HG02571 (cell line): ENCODE results near the gene JAKMIP1.

Experiments
- ATAC-seq: cut with Tn5 transposase; IDR thresholded peaks from one replicate; pipeline ENCODE4 v1.9.1; 2021; ENCODE audit warnings: mild to moderate bottlenecking, moderate library complexity; ENCODE audit not compliant: unreplicated experiment

JAKMIP1 gene

DNA sequence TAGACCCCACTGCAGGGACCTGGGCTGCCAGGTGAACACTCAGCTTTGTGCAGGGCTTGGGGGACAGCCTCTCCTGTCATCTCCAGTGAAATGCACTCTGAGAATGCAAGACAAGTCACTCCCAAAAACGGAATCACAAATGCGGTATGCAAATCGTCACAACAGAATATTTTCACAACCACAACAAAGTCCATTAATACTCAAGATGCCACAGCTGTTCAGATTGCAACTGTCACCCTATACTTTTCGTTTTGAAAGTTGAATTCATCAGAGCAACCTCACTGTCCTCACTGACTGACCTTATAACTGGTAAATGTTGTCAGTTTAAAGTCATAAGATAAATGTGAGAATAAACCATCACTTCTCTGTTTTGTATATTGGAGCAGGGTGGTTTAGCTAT is 16.6 kb downstream of the JAKMIP1 start:
- peak; percentile 42 for ATAC-seq

DNA sequence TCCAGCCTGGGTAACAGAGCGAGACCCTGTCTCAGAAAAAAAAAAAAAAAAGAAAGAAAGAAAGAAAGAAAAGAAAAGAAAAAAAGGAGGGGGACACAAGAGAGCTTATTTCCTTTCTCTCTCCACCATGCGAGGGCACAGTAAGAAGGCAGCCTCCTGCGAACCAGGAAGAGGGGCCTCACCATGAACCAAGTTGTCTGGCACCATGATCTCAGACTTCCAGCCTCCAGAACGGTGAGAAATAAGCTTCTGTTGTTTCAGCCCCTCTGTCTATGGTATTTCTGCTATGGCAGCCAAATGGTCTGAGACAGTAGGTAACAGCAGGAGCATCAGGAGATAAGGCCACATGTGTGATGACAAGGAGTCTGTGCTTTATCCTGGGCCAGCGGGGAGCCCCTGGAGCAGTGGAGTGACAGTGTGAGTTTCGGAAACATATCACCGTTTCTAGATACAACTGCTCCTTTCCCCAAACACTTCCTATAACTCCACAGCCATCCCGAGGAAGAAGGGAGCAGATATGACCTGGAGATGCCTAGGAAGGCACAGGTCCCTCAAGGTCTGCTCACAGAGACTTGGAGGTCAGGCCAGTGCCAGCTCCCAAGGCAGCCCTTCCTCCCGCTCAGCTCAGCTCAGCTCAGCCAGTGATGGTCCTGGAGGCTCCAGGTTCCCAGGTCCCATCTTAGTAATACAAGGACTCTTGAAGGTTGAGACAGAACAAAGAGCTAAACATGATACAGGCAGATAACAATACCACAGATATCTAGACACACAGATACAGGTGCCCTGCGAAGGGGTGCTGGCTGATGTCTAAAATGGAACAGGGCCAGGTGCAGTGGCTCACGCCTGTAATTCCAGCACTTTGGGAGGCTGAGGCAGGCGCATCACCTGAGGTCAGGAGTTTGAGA is 17.7 kb downstream of the JAKMIP1 start:
- no peak for ATAC-seq

- ATAC-seq, result peak; percentile 72
Measured at GRCh38 chr4:6180841-6181631, 19.3 kb downstream of the JAKMIP1 start.

DNA sequence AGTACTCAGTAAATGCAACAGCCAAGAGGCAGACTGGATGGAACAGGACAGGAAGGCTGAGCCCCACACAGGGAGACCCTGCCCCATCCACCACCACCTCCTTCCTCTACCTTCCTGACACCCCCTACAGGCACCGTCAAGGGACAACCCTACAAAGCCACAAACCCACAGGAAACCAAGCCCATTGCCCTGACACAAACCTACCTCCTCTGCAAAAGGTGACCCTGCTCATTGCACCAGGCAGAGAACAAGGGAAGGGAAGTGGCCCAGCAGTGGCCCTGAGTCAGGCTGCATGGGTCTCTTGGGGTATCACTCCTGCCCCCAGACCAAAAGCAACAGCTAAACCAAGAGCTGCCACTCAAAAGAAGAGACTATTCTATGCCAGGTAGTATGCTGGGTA is 21.0 kb downstream of the JAKMIP1 start:
- ATAC-seq, result no peak

DNA sequence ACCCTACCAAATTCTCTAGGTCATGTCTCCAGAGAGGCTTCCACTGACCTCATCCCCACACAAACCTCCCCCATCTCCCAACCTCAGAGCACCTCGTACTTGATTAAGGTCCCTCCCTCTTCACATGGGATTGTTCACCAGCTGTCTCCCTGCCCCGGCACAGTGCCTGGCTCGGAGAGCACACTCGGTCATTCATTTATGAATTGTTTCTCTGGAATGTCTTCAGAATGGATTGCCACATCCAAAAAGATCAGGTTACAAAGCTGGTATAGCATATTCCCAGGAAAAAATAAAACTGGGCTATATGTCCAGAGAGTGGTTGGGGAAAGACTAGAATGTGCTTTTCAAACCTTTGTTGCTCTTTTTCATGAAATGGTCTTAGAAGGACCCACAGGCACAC is 21.6 kb downstream of the JAKMIP1 start:
- no peak for ATAC-seq

DNA sequence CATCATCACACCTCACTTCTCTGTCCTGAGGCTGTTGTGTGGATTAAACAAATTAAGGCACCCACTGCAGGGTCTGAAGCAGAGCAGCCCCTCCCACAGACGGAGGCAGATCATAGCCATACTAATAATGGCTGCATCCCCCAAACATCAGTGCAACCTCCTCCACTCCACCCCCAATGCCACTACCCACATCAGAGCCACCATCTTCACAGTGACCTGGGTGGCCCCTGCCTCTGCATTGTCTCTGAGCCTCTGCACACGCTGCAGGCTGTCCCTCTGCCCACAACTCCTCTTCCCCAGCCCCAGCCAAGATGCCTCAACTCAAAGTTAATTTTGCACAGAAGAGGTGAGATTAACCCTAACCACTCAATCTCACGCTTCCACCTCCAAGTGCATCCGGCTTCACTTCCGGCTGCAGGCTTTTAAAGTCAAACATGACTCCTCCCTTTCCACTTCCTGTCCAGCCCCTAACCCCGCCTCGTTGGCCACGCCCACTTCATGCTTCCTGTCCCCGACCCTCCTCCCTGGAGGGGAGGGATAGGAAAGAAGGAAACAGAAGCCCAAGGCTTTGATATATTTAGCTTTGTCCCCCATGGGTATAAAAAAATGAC is 22.7 kb downstream of the JAKMIP1 start:
- ATAC-seq, result no peak

DNA sequence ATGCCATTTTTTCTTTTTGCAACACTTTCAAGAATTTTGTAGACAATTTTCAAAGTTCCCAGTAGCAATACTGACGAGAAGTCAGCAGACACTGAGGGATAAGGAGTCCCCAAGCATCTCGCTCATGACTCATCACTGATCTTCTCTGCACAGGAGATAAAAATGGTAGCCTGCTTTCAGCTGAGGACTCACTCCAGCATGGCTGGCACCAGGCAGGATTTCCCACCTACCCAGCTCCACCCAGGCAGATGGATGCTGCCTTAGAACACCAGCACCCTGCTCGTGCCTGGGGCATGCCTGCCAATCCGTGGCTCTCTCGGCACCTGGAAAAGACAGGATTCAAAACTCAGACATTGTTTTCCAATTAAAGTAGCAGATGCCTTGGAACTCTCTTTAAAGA is 24.9 kb downstream of the JAKMIP1 start:
- ATAC-seq, result no peak

- no peak for ATAC-seq
Measured at GRCh38 chr4:6172927-6173200, 27.5 kb downstream of the JAKMIP1 start.

- no peak for ATAC-seq
Measured at GRCh38 chr4:6172093-6172926, 28.0 kb downstream of the JAKMIP1 start.

DNA sequence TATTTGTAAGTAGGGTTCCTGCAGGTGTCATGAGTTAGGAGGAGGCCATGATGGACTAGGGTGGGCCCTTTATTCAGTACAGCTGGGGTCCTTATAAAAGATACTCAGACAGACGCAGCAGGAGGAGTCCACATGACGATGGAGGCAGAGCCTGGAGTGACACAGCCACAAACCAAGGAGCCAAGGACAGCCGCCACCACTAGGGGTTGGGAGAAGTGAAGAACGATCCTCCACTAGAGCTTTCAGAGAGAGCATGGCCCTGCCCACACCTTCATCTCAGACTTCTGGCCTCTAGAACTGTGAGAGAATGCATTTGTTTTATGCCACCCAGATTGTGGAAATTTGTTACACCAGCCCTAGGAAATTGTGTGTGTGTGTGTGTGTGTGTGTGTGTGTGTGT is 31.1 kb downstream of the JAKMIP1 start:
- no peak for ATAC-seq

DNA sequence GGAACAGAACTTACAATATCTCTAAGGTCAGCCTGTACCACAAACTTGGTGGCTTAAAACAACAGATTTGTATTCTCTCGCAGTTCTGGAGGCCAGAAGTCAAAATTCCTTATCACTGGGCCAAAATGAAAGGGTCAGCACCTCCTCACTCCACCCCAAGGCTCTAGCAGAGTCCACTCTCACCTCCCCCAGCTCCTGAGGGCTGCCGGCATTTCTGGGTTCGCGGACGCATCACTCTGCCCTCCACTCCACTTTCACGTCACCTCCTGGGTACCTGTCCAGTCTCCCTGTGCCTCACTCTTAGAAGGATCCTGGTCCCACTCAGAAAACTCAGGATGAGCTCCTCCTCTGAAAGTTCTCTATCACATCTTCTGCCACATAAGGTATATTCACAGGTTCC is 34.6 kb downstream of the JAKMIP1 start:
- ATAC-seq, result no peak

GRCh38 chr4:6162885-6163284 is 37.5 kb downstream of the JAKMIP1 start:
- no peak for ATAC-seq

DNA sequence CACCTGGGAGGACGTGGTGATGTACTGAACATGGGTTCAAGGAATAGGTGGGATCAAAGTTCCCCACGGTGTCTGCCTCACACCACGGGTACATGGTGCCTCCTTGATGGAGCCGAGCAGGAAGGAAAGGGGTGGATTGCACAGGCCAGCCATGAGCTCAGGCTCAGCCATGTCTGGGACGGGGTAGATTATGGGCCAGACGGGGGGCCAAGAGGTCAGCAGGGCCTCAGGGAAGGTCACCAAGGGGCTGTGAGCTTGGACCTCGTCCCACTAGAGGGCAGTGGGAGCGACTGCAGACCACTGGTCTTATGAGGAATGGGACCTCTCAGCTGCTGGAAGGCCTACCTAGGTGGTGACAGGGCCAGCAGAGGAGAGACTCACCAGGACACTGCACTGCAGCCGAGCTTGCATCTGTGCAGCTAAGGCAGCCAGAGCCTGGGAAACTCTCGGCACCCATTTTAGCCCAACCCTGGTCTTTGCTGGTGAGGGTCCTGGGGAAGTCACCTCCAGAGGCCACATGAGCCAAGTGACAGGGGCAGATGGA is 38.4 kb downstream of the JAKMIP1 start:
- no peak for ATAC-seq

DNA sequence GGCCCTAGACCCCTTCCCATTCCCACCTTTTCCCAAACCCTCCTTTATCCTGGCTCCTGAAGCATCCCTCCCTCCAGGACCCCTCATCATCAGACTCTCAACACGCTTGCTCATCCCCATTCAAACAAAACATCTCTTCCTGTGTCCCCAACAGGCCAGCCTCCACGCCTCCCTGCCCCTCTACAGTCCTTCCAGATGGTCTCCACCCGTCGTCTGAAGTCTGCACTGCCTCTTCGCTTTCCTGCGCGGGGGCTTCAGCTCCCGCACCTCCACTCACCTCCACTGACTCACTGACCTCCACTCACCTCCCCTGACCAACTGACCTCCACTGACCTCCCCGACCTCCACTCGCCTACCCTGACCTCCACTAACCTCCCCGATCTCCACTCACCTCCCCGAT is 39.8 kb downstream of the JAKMIP1 start:
- ATAC-seq, result no peak

DNA sequence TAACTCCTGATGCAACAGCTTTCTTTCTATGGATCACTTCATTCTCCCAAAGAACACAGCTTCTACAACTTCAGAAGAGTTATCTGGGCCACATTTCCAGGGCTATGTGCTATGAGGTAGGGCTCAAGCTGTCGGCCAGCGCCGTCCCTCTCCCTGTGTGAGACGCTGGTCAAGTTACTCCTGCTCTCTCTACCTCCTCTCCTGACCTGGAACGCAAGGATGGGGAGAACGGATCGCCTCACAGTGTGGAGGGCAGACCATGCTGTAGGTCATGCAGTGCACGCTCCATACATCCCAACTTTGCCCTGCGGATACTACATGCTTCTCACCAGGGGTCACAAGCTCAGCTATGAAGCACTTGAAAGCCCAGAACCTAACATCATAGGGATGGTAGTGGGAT is 42.4 kb downstream of the JAKMIP1 start:
- no peak for ATAC-seq

GRCh38 chr4:6155996-6156750 is 44.2 kb downstream of the JAKMIP1 start:
- ATAC-seq, result no peak

- ATAC-seq, result no peak
Measured at GRCh38 chr4:6154875-6155274, 45.5 kb downstream of the JAKMIP1 start.

GRCh38 chr4:6153874-6154273 is 46.5 kb downstream of the JAKMIP1 start:
- no peak for ATAC-seq

DNA sequence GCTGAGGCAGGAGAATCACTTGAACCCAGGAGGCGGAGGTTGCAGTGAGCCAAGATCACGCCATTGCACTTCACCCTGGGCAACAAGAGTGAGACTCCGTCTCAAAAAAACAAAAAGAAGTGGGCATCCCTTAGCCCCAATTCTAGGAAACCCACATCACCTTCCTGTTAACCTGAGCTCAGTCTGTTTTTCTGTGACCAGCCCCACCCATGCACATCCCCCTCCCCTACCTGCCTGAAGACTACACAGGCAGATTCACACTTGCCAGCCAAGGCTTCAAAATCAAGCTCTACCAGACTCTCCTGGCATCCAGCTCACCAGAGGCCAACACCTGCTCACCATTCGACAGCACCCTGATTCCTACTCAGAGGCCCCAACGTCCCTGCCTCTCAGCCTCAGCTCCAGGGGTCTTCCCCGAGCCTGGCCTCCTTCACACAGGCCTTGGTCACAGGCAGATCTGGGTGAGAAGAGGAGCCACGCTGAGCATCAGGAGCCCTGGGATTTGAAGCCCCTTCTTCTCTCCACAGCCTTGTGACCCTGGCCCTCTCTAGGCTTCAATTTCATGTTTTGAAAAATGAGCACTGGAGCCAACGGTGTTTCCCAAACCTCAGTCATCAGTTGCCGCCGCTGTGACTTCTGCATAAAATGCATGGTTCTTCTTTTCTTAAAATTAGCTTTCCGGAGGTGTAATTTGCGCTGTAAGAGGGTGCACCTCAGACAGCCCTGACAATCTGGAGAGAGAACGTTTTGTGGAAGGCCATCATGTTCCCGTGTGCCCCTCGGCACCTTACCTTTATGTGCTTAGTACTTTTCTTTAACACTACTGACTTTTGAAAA is 47.3 kb downstream of the JAKMIP1 start:
- ATAC-seq, result no peak
